Measurements from ENCODE around the gene TKTL2.
A peak's percentile ranks its signal among the peaks of the same experiment; 100 is the strongest.

TKTL2 gene

DNA sequence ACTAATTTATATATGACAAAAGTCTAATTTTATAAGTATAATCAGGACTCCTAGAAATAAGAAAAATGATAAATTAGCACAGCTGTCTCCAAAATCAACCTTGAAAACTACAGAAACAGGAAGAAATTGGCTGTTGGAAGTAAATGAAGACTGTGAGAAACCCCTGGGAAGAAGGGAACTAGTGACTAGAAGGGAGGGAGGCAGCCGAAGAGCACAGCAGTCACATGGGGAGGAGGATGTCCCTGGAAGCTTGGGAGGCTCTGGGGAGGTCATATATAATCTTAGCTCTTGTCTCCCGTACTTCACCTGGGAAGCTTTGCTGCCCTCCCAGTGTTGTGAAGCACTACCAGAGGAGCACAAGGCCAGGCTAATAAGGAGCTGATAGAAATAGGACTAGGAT, 12.0 kb upstream of the TKTL2 start:
- no peak overlapping the region for H3K27ac ChIP-seq
- intact Hi-C loops (cut with DNase I; ENCODE audit: low total_unique reads) = loop anchor here (5.0 kb wide), 1 partner anchor 57 kb away; no protein-coding TSS in a partner anchor
- H3K4me3 ChIP-seq = no peak overlapping the region
- no peaks in the 10 kb centered on the region for H3K4me1 ChIP-seq
- no peaks in the 10 kb centered on the region for H3K27me3 ChIP-seq
- H3K9me3 ChIP-seq = no peaks in the 10 kb centered on the region
- DNase-seq = no peak
- TF ChIP-seq, protein P1, sequence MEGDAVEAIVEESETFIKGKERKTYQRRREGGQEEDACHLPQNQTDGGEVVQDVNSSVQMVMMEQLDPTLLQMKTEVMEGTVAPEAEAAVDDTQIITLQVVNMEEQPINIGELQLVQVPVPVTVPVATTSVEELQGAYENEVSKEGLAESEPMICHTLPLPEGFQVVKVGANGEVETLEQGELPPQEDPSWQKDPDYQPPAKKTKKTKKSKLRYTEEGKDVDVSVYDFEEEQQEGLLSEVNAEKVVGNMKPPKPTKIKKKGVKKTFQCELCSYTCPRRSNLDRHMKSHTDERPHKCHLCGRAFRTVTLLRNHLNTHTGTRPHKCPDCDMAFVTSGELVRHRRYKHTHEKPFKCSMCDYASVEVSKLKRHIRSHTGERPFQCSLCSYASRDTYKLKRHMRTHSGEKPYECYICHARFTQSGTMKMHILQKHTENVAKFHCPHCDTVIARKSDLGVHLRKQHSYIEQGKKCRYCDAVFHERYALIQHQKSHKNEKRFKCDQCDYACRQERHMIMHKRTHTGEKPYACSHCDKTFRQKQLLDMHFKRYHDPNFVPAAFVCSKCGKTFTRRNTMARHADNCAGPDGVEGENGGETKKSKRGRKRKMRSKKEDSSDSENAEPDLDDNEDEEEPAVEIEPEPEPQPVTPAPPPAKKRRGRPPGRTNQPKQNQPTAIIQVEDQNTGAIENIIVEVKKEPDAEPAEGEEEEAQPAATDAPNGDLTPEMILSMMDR (IDR thresholded peaks at IDR 0.05) = no peak
- no peaks in the 10 kb centered on the region for H3K36me3 ChIP-seq

DNA sequence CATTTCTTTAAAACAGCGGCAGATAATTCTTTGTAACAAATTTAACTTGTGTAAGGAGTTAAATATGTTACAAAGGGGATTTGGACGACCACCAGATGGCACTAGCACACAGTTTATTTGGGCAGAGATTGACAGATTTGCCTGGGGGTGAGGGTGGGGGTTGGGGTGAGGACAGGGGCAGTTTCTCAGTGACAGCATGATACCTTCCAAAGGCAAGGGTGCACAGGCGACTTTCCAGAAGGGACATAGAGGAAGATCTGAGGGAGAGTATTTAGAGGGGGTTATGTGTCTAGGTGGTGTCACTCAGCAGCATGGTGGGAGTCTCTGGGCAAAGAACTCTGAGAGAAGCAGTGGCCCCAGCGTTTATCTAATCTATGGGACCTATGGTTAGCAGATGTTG, 11.4 kb upstream of the TKTL2 start:
- H3K36me3 ChIP-seq = no peaks in the 10 kb centered on the region
- intact Hi-C loops (cut with DNase I; ENCODE audit: low total_unique reads) = loop anchor here (5.0 kb wide), 1 partner anchor 57 kb away; no protein-coding TSS in a partner anchor
- DNase-seq = peak in 1 of 2 donors; percentile 46
- H3K4me3 ChIP-seq = no peak overlapping the region
- TF ChIP-seq, protein P1 (IDR thresholded peaks at IDR 0.05) = peak; percentile 31 to 48
- H3K9me3 ChIP-seq = no peaks in the 10 kb centered on the region
- no peak overlapping the region for H3K27ac ChIP-seq
- H3K4me1 ChIP-seq = no peaks in the 10 kb centered on the region
- no peaks in the 10 kb centered on the region for H3K27me3 ChIP-seq

DNA sequence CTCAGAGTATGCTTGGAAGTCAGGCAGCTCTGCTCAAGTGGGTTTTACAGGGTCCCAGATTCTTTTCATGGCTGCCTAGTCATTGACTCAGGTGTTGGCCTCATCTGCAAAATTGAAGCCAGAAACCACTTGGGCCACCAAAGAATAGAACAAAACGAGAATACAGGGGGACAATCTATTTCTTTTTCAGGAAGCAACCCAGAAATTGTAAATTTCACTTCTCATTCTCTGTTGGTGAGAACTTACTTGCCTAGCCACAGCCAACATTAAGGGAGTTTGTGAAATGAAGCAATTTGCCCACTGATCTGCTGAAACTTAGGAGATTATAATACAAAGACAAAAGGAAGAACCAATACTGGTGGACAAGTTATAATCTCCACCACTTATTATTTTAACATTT, 8.6 kb upstream of the TKTL2 start:
- TF ChIP-seq, protein P1 (IDR thresholded peaks at IDR 0.05) = no peak
- intact Hi-C loops (cut with DNase I; ENCODE audit: low total_unique reads) = no loop called here

DNA sequence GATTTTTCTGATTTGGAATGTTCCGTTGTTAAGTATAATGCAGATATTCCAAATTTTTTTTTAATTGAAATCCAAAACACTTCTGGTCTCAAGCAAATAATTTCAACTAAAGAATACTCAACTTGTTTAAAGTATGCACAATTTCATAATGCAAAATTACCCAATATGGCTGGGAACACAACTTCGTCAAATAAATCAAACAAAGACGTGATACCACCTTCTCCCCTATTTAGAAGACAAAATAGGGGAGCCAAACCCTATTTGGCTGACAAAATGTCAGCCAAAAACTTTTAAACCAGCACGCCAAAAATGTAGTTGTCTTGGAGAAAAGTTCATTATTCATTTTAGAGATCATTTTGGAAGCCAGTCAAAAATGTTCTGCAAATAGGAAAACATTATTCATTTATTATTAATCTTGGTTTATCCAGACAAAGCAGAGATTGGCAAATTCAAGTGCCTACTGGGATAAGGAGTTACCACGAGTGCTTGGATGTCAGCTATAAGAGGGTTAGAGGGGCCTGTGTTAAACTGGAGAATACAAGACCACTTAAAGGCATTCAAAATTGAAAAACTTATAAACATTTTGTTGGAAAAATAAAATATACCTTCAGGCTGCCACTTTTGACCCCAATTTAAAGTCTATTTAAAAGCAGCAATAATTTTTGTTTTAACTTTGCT, 3.3 kb upstream of the TKTL2 start:
- H3K27ac ChIP-seq = peak overlapping the region in 1 of 2 donors; percentile 31
- no peaks in the 10 kb centered on the region for H3K9me3 ChIP-seq
- no peaks in the 10 kb centered on the region for H3K36me3 ChIP-seq
- intact Hi-C loops (cut with DNase I; ENCODE audit: low total_unique reads) = no loop called here
- H3K4me1 ChIP-seq = peaks cover 0 to 8% (median 0%) of the 10 kb centered on the region in 4 donors
- no peak for DNase-seq
- no peak overlapping the region for H3K4me3 ChIP-seq
- H3K27me3 ChIP-seq = no peaks in the 10 kb centered on the region
- TF ChIP-seq, protein P1 (IDR thresholded peaks at IDR 0.05) = no peak

More for the DNA sequence above, 8.6 kb upstream of the TKTL2 start:
- H3K4me3 ChIP-seq = no peak overlapping the region
- H3K36me3 ChIP-seq = no peaks in the 10 kb centered on the region
- H3K27ac ChIP-seq = no peak overlapping the region
- DNase-seq = no peak
- H3K27me3 ChIP-seq = no peaks in the 10 kb centered on the region
- no peaks in the 10 kb centered on the region for H3K9me3 ChIP-seq
- H3K4me1 ChIP-seq = peaks cover 0 to 8% (median 0%) of the 10 kb centered on the region in 4 donors

DNA sequence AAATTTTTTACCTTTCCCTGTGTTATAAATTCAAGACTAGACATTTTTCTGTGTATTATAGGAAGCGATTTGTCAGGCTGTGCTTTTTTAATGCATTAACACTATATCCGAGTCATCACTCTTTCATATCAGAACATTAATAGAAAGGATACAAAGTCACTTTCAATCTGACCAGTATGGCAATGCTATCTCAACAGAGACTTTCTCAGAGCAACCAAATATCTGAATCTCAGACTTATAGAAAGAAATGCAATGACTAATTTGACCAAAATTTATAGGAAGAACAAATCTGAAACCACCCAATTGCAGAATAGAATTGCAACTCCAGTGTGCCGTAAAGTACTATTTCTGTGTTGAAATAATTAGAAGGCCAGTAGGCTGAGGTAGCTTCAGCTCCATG, 473 bp upstream of the TKTL2 start:
- Histone ChIP-seq H3K4me1 (peaks cover 0 to 8% (median 0%) of the 10 kb centered on the region in 4 donors), H3K4me3 (no peak overlapping the region), H3K27me3 (no peaks in the 10 kb centered on the region), H3K36me3 (no peaks in the 10 kb centered on the region), H3K9me3 (no peaks in the 10 kb centered on the region), H3K27ac (no peak overlapping the region)
- intact Hi-C loops (cut with DNase I; ENCODE audit: low total_unique reads) = no loop called here
- TF ChIP-seq, protein P1 (IDR thresholded peaks at IDR 0.05) = no peak
- no peak for DNase-seq
